PC-3 (cell line): ENCODE data around the gene CEP128. TPM values are rescaled to one million over a fixed set of nuclear protein-coding genes. Genes with fewer than 3 reads are reported as not detected.

Experiments used
- ATAC-seq: fragments of 200-7000 bp; cut with Tn5 transposase; 2 replicates; pipeline ENCODE4 v1.9.1; 2020; ENCODE audit warnings: mild to moderate bottlenecking, moderate library complexity
- BruUV-seq: library from RNA; stranded (reverse); fragments of 400-500 nt; replicated peaks from 2 replicates; lab custom pipeline; 2021; lab: Mats Ljungman, UMichigan
- CTCF ChIA-PET: fragments of 300-600 bp; sonication (Branson Sonifier 250); formaldehyde crosslinking; loops from one replicate; lab custom pipeline; 2022; ENCODE audit warnings: antibody characterized with exemption; lab: Charles Lee
- POLR2A ChIA-PET: fragments of 300-600 bp; sonication (Branson Sonifier 250); formaldehyde crosslinking; loops from one replicate; lab custom pipeline; 2022; ENCODE audit warnings: antibody characterized with exemption; ENCODE audit not compliant: unreplicated experiment; lab: Charles Lee
- DNase-seq: peaks from one replicate; pipeline ENCODE4 v3.0.0-alpha.2; 2015
- H2AFZ ChIP-seq: fragments of 300-600 bp; sonication (generic); 2 replicates; pipeline ENCODE4 v1.6.0; 2016; ENCODE audit warnings: antibody characterized with exemption, low read length
- H3F3A ChIP-seq: fragments of 300-600 bp; sonication (generic); one replicate; pipeline ENCODE4 v1.6.0; 2017; ENCODE audit warnings: antibody characterized with exemption, low read length, control low read depth, mild to moderate bottlenecking; ENCODE audit not compliant: unreplicated experiment
- H3K27ac ChIP-seq: fragments of 300-600 bp; sonication (generic); 2 replicates; pipeline ENCODE4 v1.5.1; 2016; ENCODE audit warnings: mild to moderate bottlenecking, low read length
- H3K27me3 ChIP-seq: fragments of 300-600 bp; sonication (generic); 2 replicates; pipeline ENCODE4 v1.6.1; 2016; ENCODE audit warnings: low read length, mixed read lengths
- H3K36me3 ChIP-seq: fragments of 300-600 bp; sonication (generic); 2 replicates; pipeline ENCODE4 v1.6.1; 2016; ENCODE audit warnings: low read depth, mixed run types, low read length, mixed read lengths
- H3K4me1 ChIP-seq: fragments of 300-600 bp; sonication (generic); 2 replicates; pipeline ENCODE4 v1.5.1; 2016; ENCODE audit warnings: low read length; ENCODE audit not compliant: insufficient read depth
- H3K4me2 ChIP-seq: fragments of 300-600 bp; sonication (generic); 2 replicates; pipeline ENCODE4 v1.6.0; 2016; ENCODE audit warnings: low read length
- H3K4me3 ChIP-seq: fragments of 300-600 bp; sonication (generic); 2 replicates; pipeline ENCODE4 v1.5.1; 2016; ENCODE audit warnings: mild to moderate bottlenecking, low read length, mixed read lengths
- H3K79me2 ChIP-seq: fragments of 300-600 bp; sonication (generic); 2 replicates; pipeline ENCODE4 v1.6.1; 2017; ENCODE audit warnings: low read length, mixed read lengths
- H3K9ac ChIP-seq: fragments of 300-600 bp; sonication (generic); 2 replicates; pipeline ENCODE4 v1.6.0; 2016; ENCODE audit warnings: mild to moderate bottlenecking, low read length
- H3K9me2 ChIP-seq: fragments of 300-600 bp; sonication (generic); replicated peaks from 2 replicates; pipeline ENCODE4 v1.6.1; 2016; ENCODE audit warnings: mixed run types, low read length, mixed read lengths
- H3K9me3 ChIP-seq: fragments of 300-600 bp; sonication (generic); 2 replicates; pipeline ENCODE4 v1.6.1; 2016; ENCODE audit warnings: low read length, mixed read lengths
- H4K20me1 ChIP-seq: fragments of 300-600 bp; sonication (generic); 2 replicates; pipeline ENCODE4 v1.6.1; 2016; ENCODE audit warnings: low read length, mixed read lengths
- EZH2 ChIP-seq: fragments of 300-600 bp; sonication (generic); IDR thresholded peaks from one replicate; pipeline ENCODE4 v1.6.1; 2017; ENCODE audit warnings: antibody characterized with exemption, mild to moderate bottlenecking, low read length; ENCODE audit not compliant: unreplicated experiment
- EZH2phosphoT487 ChIP-seq: fragments of 300-600 bp; sonication (generic); IDR thresholded peaks from 2 replicates; pipeline ENCODE4 v1.6.1; 2018; ENCODE audit warnings: mild to moderate bottlenecking, antibody characterized with exemption, low read length, borderline replicate concordance
- intact Hi-C: fragments of 100-400 bp; cut with micrococcal nuclease; formaldehyde crosslinking; loops from 2 replicates; pipeline ENCODE4 v1.9.0; 2023
- total RNA-seq: library from RNA; depleted of rRNA; stranded (reverse); fragments of >200 nt; gene quantifications from 2 replicates; pipeline ENCODE4 v1.2.3, GENCODE V29; 2014
- TF ChIP-seq, protein P1 (sequence below): fragments of 300-600 bp; sonication (generic); conservative IDR thresholded peaks from 2 replicates; pipeline ENCODE4 v1.5.1; 2017; ENCODE audit warnings: antibody characterized with exemption, low read depth, mild to moderate bottlenecking, low read length

The CEP128 gene
- total RNA-seq, 1 experiment from 2014 or later = 11.6 TPM

- Histone ChIP-seq H4K20me1 (no peaks in the 10 kb centered on the region), H3K4me3 (no peak overlapping the region), H2AFZ (no peak overlapping the region), H3K36me3 (no peaks in the 10 kb centered on the region), H3K9me3 (no peaks in the 10 kb centered on the region), H3F3A (no peaks in the 10 kb centered on the region), H3K27me3 (no peaks in the 10 kb centered on the region), H3K79me2 (no peaks in the 10 kb centered on the region), H3K27ac (no peak overlapping the region), H3K4me2 (no peak overlapping the region), H3K4me1 (no peaks in the 10 kb centered on the region), H3K9me2 (no peaks in the 10 kb centered on the region), H3K9ac (no peak overlapping the region)
- intact Hi-C loops = no loop called here
- TF ChIP-seq EZH2phosphoT487 (no peak), EZH2 (no peak)
- TF ChIP-seq, protein P1, sequence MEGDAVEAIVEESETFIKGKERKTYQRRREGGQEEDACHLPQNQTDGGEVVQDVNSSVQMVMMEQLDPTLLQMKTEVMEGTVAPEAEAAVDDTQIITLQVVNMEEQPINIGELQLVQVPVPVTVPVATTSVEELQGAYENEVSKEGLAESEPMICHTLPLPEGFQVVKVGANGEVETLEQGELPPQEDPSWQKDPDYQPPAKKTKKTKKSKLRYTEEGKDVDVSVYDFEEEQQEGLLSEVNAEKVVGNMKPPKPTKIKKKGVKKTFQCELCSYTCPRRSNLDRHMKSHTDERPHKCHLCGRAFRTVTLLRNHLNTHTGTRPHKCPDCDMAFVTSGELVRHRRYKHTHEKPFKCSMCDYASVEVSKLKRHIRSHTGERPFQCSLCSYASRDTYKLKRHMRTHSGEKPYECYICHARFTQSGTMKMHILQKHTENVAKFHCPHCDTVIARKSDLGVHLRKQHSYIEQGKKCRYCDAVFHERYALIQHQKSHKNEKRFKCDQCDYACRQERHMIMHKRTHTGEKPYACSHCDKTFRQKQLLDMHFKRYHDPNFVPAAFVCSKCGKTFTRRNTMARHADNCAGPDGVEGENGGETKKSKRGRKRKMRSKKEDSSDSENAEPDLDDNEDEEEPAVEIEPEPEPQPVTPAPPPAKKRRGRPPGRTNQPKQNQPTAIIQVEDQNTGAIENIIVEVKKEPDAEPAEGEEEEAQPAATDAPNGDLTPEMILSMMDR = no peak
- no TSS peak for BruUV-seq
- DNase-seq = no peak
- CTCF ChIA-PET = no interaction called here
- ATAC-seq = no peak
- POLR2A ChIA-PET = no interaction called here
Measured at GRCh38 chr14:80549141-80549540, 392.4 kb downstream of the CEP128 start.

- DNase-seq (no peak), ATAC-seq (no peak)
- no peaks in the 10 kb centered on the region for H3K79me2 ChIP-seq
- H3F3A ChIP-seq = no peaks in the 10 kb centered on the region
- no peak overlapping the region for H3K9ac ChIP-seq
- ChIA-PET CTCF (no interaction called here), POLR2A (no interaction called here)
- no peaks in the 10 kb centered on the region for H3K27me3 ChIP-seq
- no peaks in the 10 kb centered on the region for H3K4me1 ChIP-seq
- no peak overlapping the region for H3K27ac ChIP-seq
- H3K4me3 ChIP-seq = no peak overlapping the region
- BruUV-seq = no TSS peak
- TF ChIP-seq, protein P1 = no peak
- TF ChIP-seq EZH2 (no peak), EZH2phosphoT487 (no peak)
- H3K9me2 ChIP-seq = no peaks in the 10 kb centered on the region
- no peaks in the 10 kb centered on the region for H4K20me1 ChIP-seq
- no peaks in the 10 kb centered on the region; the same call in 1 of the 2 replicates for H3K9me3 ChIP-seq
- no peaks in the 10 kb centered on the region for H3K36me3 ChIP-seq
- no peak overlapping the region for H2AFZ ChIP-seq
- no peak overlapping the region for H3K4me2 ChIP-seq
- intact Hi-C loops = no loop called here
Measured at GRCh38 chr14:80545935-80546854, 395.3 kb downstream of the CEP128 start.

- Histone ChIP-seq H3K9me2 (no peaks in the 10 kb centered on the region), H3K4me1 (no peaks in the 10 kb centered on the region), H4K20me1 (no peaks in the 10 kb centered on the region), H3K36me3 (no peaks in the 10 kb centered on the region; the same call in 1 of the 2 replicates), H3K4me3 (no peak overlapping the region), H3K9ac (no peak overlapping the region), H3K79me2 (no peaks in the 10 kb centered on the region), H3K4me2 (no peak overlapping the region), H3F3A (no peaks in the 10 kb centered on the region), H3K9me3 (no peaks in the 10 kb centered on the region; the same call in 1 of the 2 replicates), H3K27ac (no peak overlapping the region), H2AFZ (no peak overlapping the region), H3K27me3 (no peaks in the 10 kb centered on the region)
- TF ChIP-seq EZH2phosphoT487 = no peak
- TF ChIP-seq EZH2 = no peak
- TF ChIP-seq, protein P1 = no peak
- POLR2A ChIA-PET = no interaction called here
- intact Hi-C loops = no loop called here
- CTCF ChIA-PET = no interaction called here
- no peak for ATAC-seq
- BruUV-seq = no TSS peak
- DNase-seq = no peak
Measured at GRCh38 chr14:80544366-80544765, 397.2 kb downstream of the CEP128 start.
